H1 (cell line): ENCODE data around the gene ILKAP. TPM values are rescaled to one million over a fixed set of nuclear protein-coding genes. Genes with fewer than 3 reads are reported as not detected.

Source experiments
- CTCF ChIA-PET: fragments of 300-600 bp; sonication (Branson Sonifier 250); formaldehyde crosslinking; loops from one replicate; lab custom pipeline; 2021; ENCODE audit not compliant: partially characterized antibody; lab: Charles Lee
- POLR2A ChIA-PET: fragments of 300-600 bp; sonication (Branson Sonifier 250); formaldehyde crosslinking; loops from one replicate; lab custom pipeline; 2021; ENCODE audit warnings: inconsistent platforms; ENCODE audit not compliant: partially characterized antibody; lab: Charles Lee
- DNase-seq, 2 experiments: peaks; one replicate each; pipeline versions ENCODE4 v3.0.0 to v3.0.0-alpha.2; 2010 to 2022; ENCODE audit warnings: low spot score in 2 of 2, low read depth in 1 of 2, mixed read lengths in 1 of 2
- FAIRE-seq: peaks from 2 replicates; lab custom pipeline; 2011; peaks lifted over from hg19 to GRCh38; lab: Jason Lieb, UNC
- H2AFZ ChIP-seq: 2 replicates; pipeline ENCODE4 v1.8.1; 2012; ENCODE audit warnings: low read length, inconsistent platforms
- H2AK5ac ChIP-seq: 2 replicates; pipeline ENCODE4 v1.6.1; 2013; ENCODE audit warnings: low read depth, low read length
- H2BK120ac ChIP-seq: replicated peaks from 2 replicates; pipeline ENCODE3; 2013; ENCODE audit warnings: low read depth, low read length, inconsistent platforms
- H2BK12ac ChIP-seq: 2 replicates; pipeline ENCODE4 v1.6.1; 2013; ENCODE audit warnings: low read depth, low read length
- H2BK15ac ChIP-seq: 2 replicates; pipeline ENCODE4 v1.6.1; 2013; ENCODE audit warnings: low read length
- H2BK20ac ChIP-seq: 2 replicates; pipeline ENCODE4 v1.6.1; 2013; ENCODE audit warnings: low read length
- H2BK5ac ChIP-seq: 2 replicates; pipeline ENCODE4 v1.6.1; 2013; ENCODE audit warnings: low read depth, low read length
- H3K14ac ChIP-seq: 2 replicates; pipeline ENCODE4 v1.6.1; 2013; ENCODE audit warnings: inconsistent platforms; ENCODE audit not compliant: insufficient read length
- H3K18ac ChIP-seq: 2 replicates; pipeline ENCODE4 v1.6.1; 2013; ENCODE audit warnings: low read length; ENCODE audit errors: extremely low read depth
- H3K23ac ChIP-seq: 2 replicates; pipeline ENCODE4 v1.6.1; 2013; ENCODE audit warnings: inconsistent platforms; ENCODE audit not compliant: insufficient read length
- H3K23me2 ChIP-seq: 2 replicates; pipeline ENCODE4 v1.6.1; 2013; ENCODE audit warnings: low read depth, low read length
- H3K27ac ChIP-seq: 2 replicates; pipeline ENCODE4 v1.6.1; 2011; ENCODE audit warnings: low read depth, low read length, inconsistent platforms
- H3K27me3 ChIP-seq, 4 experiments: replicated peaks in 1 of 4; 1 replicate in 1 of 4; 2 replicates in 3 of 4; pipeline versions ENCODE4 v1.6.1 to v1.8.1; 2011 to 2013; ENCODE audit warnings: low read length in 3 of 4, mild to moderate bottlenecking in 3 of 4, inconsistent platforms in 2 of 4, mixed read lengths in 2 of 4, moderate library complexity in 1 of 4; ENCODE audit not compliant: control insufficient read depth in 3 of 4, insufficient read depth in 3 of 4; ENCODE audit errors: extremely low read depth in 1 of 4
- H3K36me3 ChIP-seq, 4 experiments: 2 replicates each; pipeline versions ENCODE4 v1.6.1 to v1.8.1; 2011 to 2013; ENCODE audit warnings: mild to moderate bottlenecking in 4 of 4, low read length in 3 of 4, moderate library complexity in 2 of 4, control low read depth in 1 of 4, inconsistent platforms in 1 of 4; ENCODE audit not compliant: insufficient read depth in 4 of 4, control insufficient read depth in 2 of 4
- H3K4ac ChIP-seq: replicated peaks from 2 replicates; pipeline ENCODE3; 2013; ENCODE audit warnings: low read length, low read depth, mixed read lengths, inconsistent platforms; ENCODE audit not compliant: insufficient read length
- H3K4me1 ChIP-seq, 4 experiments: replicated peaks in 1 of 4; 1 replicate in 1 of 4; 2 replicates in 3 of 4; pipeline versions ENCODE4 v1.6.1 to v1.8.1; 2011 to 2013; ENCODE audit warnings: low read length in 3 of 4, inconsistent platforms in 2 of 4, mixed read lengths in 1 of 4; ENCODE audit not compliant: insufficient read depth in 4 of 4, control insufficient read depth in 3 of 4
- H3K4me2 ChIP-seq, 2 experiments: 2 replicates each; pipeline versions ENCODE4 v1.6.1 to v1.8.1; 2011 to 2013; ENCODE audit warnings: low read depth in 2 of 2, low read length in 2 of 2, control low read depth in 1 of 2, inconsistent platforms in 1 of 2, mild to moderate bottlenecking in 1 of 2; ENCODE audit not compliant: insufficient read depth in 1 of 2
- H3K4me3 ChIP-seq, 4 experiments: fragments of 200-600, 300-600 bp in 1 of 4; sonication (generic), shearing (Covaris generic), sonication (Bioruptor Twin) in 1 of 4; 2 replicates each; pipeline versions ENCODE4 v1.5.1 to v1.8.1; 2011 to 2016; ENCODE audit warnings: low read length in 4 of 4, low read depth in 3 of 4, control low read depth in 2 of 4, inconsistent platforms in 2 of 4, mild to moderate bottlenecking in 2 of 4, mixed read lengths in 1 of 4, moderate library complexity in 1 of 4; ENCODE audit not compliant: insufficient read depth in 2 of 4; ENCODE audit errors: extremely low read depth in 1 of 4
- H3K56ac ChIP-seq: replicated peaks from 2 replicates; pipeline ENCODE3; 2013; ENCODE audit warnings: low read depth, mild to moderate bottlenecking, mixed read lengths, low read length, inconsistent platforms; ENCODE audit not compliant: insufficient read length
- H3K79me1 ChIP-seq: 2 replicates; pipeline ENCODE4 v1.6.1; 2013; ENCODE audit warnings: low read depth, low read length, control low read depth
- H3K79me2 ChIP-seq, 2 experiments: 2 replicates each; pipeline versions ENCODE4 v1.6.1 to v1.8.1; 2012 to 2013; ENCODE audit warnings: low read length in 2 of 2, mild to moderate bottlenecking in 2 of 2, inconsistent platforms in 1 of 2; ENCODE audit not compliant: insufficient read depth in 2 of 2, control insufficient read depth in 1 of 2
- H3K9ac ChIP-seq, 4 experiments: replicated peaks in 1 of 4; 1 replicate in 1 of 4; 2 replicates in 3 of 4; pipeline versions ENCODE4 v1.6.1 to v1.8.1; 2011 to 2013; ENCODE audit warnings: low read depth in 3 of 4, low read length in 3 of 4, control low read depth in 2 of 4, mild to moderate bottlenecking in 2 of 4, moderate library complexity in 2 of 4, inconsistent platforms in 1 of 4; ENCODE audit errors: extremely low read depth in 1 of 4
- H3K9me3 ChIP-seq, 2 experiments: 2 replicates each; pipeline versions ENCODE4 v1.6.1 to v1.8.1; 2012 to 2013; ENCODE audit warnings: mild to moderate bottlenecking in 2 of 2, moderate library complexity in 2 of 2, control low read depth in 1 of 2, inconsistent platforms in 1 of 2, low read depth in 1 of 2, low read length in 1 of 2, mixed read lengths in 1 of 2; ENCODE audit not compliant: insufficient read depth in 2 of 2
- H4K20me1 ChIP-seq, 2 experiments: replicated peaks in 1 of 2; 2 replicates each; pipeline versions ENCODE3 to v1.8.1; 2011 to 2013; ENCODE audit warnings: inconsistent platforms in 2 of 2, low read length in 2 of 2, mild to moderate bottlenecking in 1 of 2; ENCODE audit not compliant: insufficient read depth in 2 of 2, control insufficient read depth in 1 of 2
- H4K5ac ChIP-seq: 2 replicates; pipeline ENCODE4 v1.6.1; 2013; ENCODE audit warnings: low read length, low read depth, mixed read lengths, inconsistent platforms; ENCODE audit not compliant: insufficient read length
- H4K8ac ChIP-seq: 2 replicates; pipeline ENCODE4 v1.8.0; 2013; ENCODE audit warnings: mild to moderate bottlenecking, moderate library complexity, low read length, inconsistent platforms; ENCODE audit not compliant: insufficient read depth; ENCODE audit errors: extremely low read depth
- H4K91ac ChIP-seq: replicated peaks from 2 replicates; pipeline ENCODE3; 2013; ENCODE audit warnings: low read length, mixed read lengths, inconsistent platforms; ENCODE audit not compliant: insufficient read length
- ASH2L ChIP-seq: fragments of 200-600, 300-600 bp; sonication (generic); IDR thresholded peaks from one replicate; pipeline ENCODE4 v1.7.1; 2017; ENCODE audit warnings: low read length
- BCL11A ChIP-seq, 2 experiments: IDR thresholded peaks; one replicate each; pipeline ENCODE4 v1.6.1; 2011; ENCODE audit warnings: low read depth in 2 of 2, low read length in 2 of 2, mild to moderate bottlenecking in 2 of 2
- GTF2F1 ChIP-seq: IDR thresholded peaks from 2 replicates; pipeline ENCODE4 v1.6.1; 2012; ENCODE audit warnings: low read depth, low read length, improper control_type of control experiment, borderline replicate concordance
- NRF1 ChIP-seq: IDR thresholded peaks from 2 replicates; pipeline ENCODE4 v1.6.1; 2011; ENCODE audit warnings: mild to moderate bottlenecking, low read depth, low read length, improper control_type of control experiment
- POLR2AphosphoS5 ChIP-seq: IDR thresholded peaks from 2 replicates; pipeline ENCODE4 v1.6.1; 2011; ENCODE audit warnings: low read depth, low read length
- POU5F1 ChIP-seq: IDR thresholded peaks from 2 replicates; pipeline ENCODE4 v1.6.1; 2011; ENCODE audit warnings: low read depth, mild to moderate bottlenecking, low read length, moderate library complexity
- RXRA ChIP-seq: IDR thresholded peaks from 2 replicates; pipeline ENCODE4 v1.6.1; 2011; ENCODE audit warnings: low read depth, mild to moderate bottlenecking, low read length, moderate library complexity; ENCODE audit not compliant: insufficient read depth
- SIRT6 ChIP-seq: IDR thresholded peaks from one replicate; pipeline ENCODE4 v1.7.1; 2012; ENCODE audit warnings: low read length, inconsistent platforms
- TBP ChIP-seq: IDR thresholded peaks from 2 replicates; pipeline ENCODE4 v1.6.1; 2011; ENCODE audit warnings: low read depth, low read length, improper control_type of control experiment
- TCF12 ChIP-seq: IDR thresholded peaks from 2 replicates; pipeline ENCODE4 v1.6.1; 2011; ENCODE audit warnings: low read depth, mild to moderate bottlenecking, low read length
- WGBS, 2 experiments: shearing (Covaris generic) in 1 of 2; methylation state at CpG; one replicate each; pipeline versions ENCODE4 v1.1.6 to v1.1.7; 2013 to 2015; ENCODE audit warnings: low lambda C conversion rate in 2 of 2, mixed read lengths in 2 of 2, inconsistent platforms in 1 of 2, low coverage in 1 of 2, missing lambda C conversion rate in 1 of 2; ENCODE audit not compliant: insufficient replicate concordance in 2 of 2, insufficient coverage in 1 of 2, insufficient read length in 1 of 2; ENCODE audit errors: extremely low coverage in 1 of 2, missing lambda C conversion rate in 1 of 2; 5-methylcytosine and 5-hydroxymethylcytosine counted together
- polyA plus RNA-seq, 7 experiments: library from polyadenylated mRNA; depleted of rRNA in 3 of 7; stranded (reverse) in 5 of 7; unstranded in 2 of 7; fragments of >200 nt in 5 of 7; fragments of 200-250 nt in 2 of 7; gene quantifications; 1 replicate in 5 of 7; 2 replicates in 1 of 7; 4 replicates in 1 of 7; pipeline versions ENCODE4 v1.2.1 to v1.2.3, GENCODE V29; 2011 to 2013; ENCODE audit warnings: missing spikeins in 2 of 7, mixed read lengths in 2 of 7
- total RNA-seq: library from RNA; stranded (reverse); fragmentation: NEBNext Ultra II Directional; extraction: Animal tissue kit (Norgen Biotek cat#: 25700); gene quantifications from 2 replicates; pipeline ENCODE4 v1.2.1, GENCODE V29; 2021
- TF ChIP-seq, protein P1 (sequence below), 3 experiments: IDR thresholded peaks; 1 replicate in 2 of 3; 2 replicates in 1 of 3; pipeline versions ENCODE4 v1.5.1 to v1.6.1; 2011; ENCODE audit warnings: low read length in 3 of 3, mild to moderate bottlenecking in 3 of 3, inconsistent platforms in 2 of 3, low read depth in 1 of 3, moderate library complexity in 1 of 3; ENCODE audit not compliant: insufficient read depth in 1 of 3; ENCODE audit errors: control extremely low read depth in 1 of 3
- TF ChIP-seq, protein P2 (sequence below): IDR thresholded peaks from 2 replicates; pipeline ENCODE4 v1.6.1; 2012; ENCODE audit warnings: inconsistent platforms

Gene ILKAP
- total and polyA plus RNA-seq, 2 of the 8 experiments (the other 6 are each of a cell fraction or from before 2014, with no cell fraction given) = 23.5 to 33.8 TPM

GRCh38 chr2:238207006-238207405 lies 3.5 kb upstream of the ILKAP start:
- H3K79me1 ChIP-seq = 0 out of 2 replicates have a peak, but pooled peaks cover 4% of the 10 kb centered on the region
- H3K56ac ChIP-seq = no peak overlapping the region
- CTCF ChIA-PET = interaction anchor here (1.6 kb wide), 1 partner anchor 47 kb away, joined by 5 read pairs; no protein-coding TSS in a partner anchor
- H2BK120ac ChIP-seq = no peak overlapping the region
- peaks cover 0 to 16% (median 3%) of the 10 kb centered on the region in 4 experiments; a peak in 2 of 7 replicates for H3K27me3 ChIP-seq
- H2AFZ ChIP-seq = no peak overlapping the region
- DNase-seq (no peak), FAIRE-seq (no peak)
- no peak overlapping the region for H3K18ac ChIP-seq
- H3K79me2 ChIP-seq = peaks cover 6 to 11% of the 10 kb centered on the region in 2 experiments; a peak in 3 of 4 replicates
- H2AK5ac ChIP-seq = no peak overlapping the region
- H2BK5ac ChIP-seq = no peak overlapping the region
- H4K20me1 ChIP-seq = peaks cover 2% of the 10 kb centered on the region in 2 experiments
- H2BK20ac ChIP-seq = no peak overlapping the region
- H3K4me3 ChIP-seq = no peak overlapping the region
- H4K5ac ChIP-seq = no peak overlapping the region
- H3K9ac ChIP-seq = no peak overlapping the region
- H3K4me1 ChIP-seq = peaks cover 2 to 7% (median 4%) of the 10 kb centered on the region in 4 experiments; a peak in 5 of 7 replicates
- no peak overlapping the region for H3K4me2 ChIP-seq
- WGBS, 2 experiments = 89% methylated on average over 7 of the region's 7 CpGs; no CpG with 5 or more reads in 1 of the 2 experiments
- H3K9me3 ChIP-seq = no peaks in the 10 kb centered on the region
- H3K27ac ChIP-seq = no peak overlapping the region
- H3K14ac ChIP-seq = no peak overlapping the region
- H4K8ac ChIP-seq = no peak overlapping the region
- no peak overlapping the region for H2BK12ac ChIP-seq
- H3K4ac ChIP-seq = no peak overlapping the region
- H4K91ac ChIP-seq = no peak overlapping the region
- H3K23me2 ChIP-seq = peaks cover 8% of the 10 kb centered on the region; the same call in 1 of the 2 replicates
- no peak overlapping the region for H2BK15ac ChIP-seq
- H3K36me3 ChIP-seq = no peaks in the 10 kb centered on the region
- POLR2A ChIA-PET = no interaction called here
- H3K23ac ChIP-seq = no peak overlapping the region
- TF ChIP-seq TBP (no peak), ASH2L (no peak), RXRA (no peak), BCL11A (IDR thresholded peaks at IDR 0.05; ENCODE audit: low read depth in 2 of 2, low read length in 2 of 2) (no peak), POLR2AphosphoS5 (no peak), SIRT6 (no peak), POU5F1 (no peak), GTF2F1 (no peak), TCF12 (no peak), NRF1 (no peak)
- TF ChIP-seq, protein P1, sequence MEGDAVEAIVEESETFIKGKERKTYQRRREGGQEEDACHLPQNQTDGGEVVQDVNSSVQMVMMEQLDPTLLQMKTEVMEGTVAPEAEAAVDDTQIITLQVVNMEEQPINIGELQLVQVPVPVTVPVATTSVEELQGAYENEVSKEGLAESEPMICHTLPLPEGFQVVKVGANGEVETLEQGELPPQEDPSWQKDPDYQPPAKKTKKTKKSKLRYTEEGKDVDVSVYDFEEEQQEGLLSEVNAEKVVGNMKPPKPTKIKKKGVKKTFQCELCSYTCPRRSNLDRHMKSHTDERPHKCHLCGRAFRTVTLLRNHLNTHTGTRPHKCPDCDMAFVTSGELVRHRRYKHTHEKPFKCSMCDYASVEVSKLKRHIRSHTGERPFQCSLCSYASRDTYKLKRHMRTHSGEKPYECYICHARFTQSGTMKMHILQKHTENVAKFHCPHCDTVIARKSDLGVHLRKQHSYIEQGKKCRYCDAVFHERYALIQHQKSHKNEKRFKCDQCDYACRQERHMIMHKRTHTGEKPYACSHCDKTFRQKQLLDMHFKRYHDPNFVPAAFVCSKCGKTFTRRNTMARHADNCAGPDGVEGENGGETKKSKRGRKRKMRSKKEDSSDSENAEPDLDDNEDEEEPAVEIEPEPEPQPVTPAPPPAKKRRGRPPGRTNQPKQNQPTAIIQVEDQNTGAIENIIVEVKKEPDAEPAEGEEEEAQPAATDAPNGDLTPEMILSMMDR (IDR thresholded peaks at IDR 0.05; ENCODE audit: control extremely low read depth in 1 of 3, insufficient read depth in 1 of 3, low read depth in 1 of 3, low read length in 3 of 3) = no peak
- TF ChIP-seq, protein P2, sequence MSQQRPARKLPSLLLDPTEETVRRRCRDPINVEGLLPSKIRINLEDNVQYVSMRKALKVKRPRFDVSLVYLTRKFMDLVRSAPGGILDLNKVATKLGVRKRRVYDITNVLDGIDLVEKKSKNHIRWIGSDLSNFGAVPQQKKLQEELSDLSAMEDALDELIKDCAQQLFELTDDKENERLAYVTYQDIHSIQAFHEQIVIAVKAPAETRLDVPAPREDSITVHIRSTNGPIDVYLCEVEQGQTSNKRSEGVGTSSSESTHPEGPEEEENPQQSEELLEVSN = no peak
